ENCODE data around the gene SORBS2. TPM values are rescaled to one million over a fixed set of nuclear protein-coding genes. Genes with fewer than 3 reads are reported as not detected.

The SORBS2 gene
- total and polyA plus RNA-seq, 2 donors (not counting 1 experiment from before 2014, with no cell fraction given) = 0.33 to 3.0 TPM

DNA sequence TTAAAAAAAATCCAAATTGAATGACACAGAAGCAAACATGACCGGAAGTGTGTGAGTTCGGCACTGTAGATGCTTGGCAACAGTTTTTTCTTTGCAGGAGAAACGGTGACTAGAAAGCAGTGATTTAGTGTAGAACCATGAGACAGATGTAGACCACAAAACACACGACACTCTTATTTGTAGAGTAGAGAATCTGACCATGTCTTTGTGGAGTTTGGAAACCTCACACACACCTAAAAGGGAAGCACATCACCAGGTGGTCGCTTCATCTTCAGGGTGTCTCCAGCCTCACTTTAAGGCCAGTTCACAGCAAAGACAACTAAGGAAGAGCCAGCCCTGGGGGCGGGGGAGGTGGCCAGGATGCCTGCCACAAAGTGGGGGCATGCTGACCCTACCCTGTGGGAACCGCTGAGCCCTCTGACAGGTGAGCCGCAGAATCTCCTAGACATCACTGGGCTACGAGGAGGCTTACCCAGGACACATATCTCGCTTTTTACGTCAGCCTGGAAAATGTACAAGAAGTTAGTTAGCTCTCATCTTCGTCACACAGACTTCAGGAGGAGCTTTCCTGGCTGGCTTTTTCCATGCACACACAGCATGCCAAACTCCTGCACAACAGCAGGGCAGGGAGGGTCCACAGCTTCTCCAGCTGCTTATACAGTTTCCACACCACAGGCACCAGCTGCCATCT, 212.3 kb downstream of the SORBS2 start:
- no peak overlapping the region for H3K9ac ChIP-seq (ENCODE audit: insufficient read depth, low read length)
- no peaks in the 10 kb centered on the region for H3K9me3 ChIP-seq (ENCODE audit: control insufficient read depth, insufficient read depth, low read depth, low read length)
- no peaks in the 10 kb centered on the region for H3K79me2 ChIP-seq (ENCODE audit: control insufficient read depth, insufficient read depth, low read length)
- no peak overlapping the region for H3K4me3 ChIP-seq (replicated peaks in 1 of 4; ENCODE audit: control extremely low read depth in 1 of 4, insufficient read depth in 1 of 4, low read depth in 3 of 4, low read length in 4 of 4)
- no peaks in the 10 kb centered on the region for H3K4me1 ChIP-seq (ENCODE audit: control insufficient read depth, extremely low read depth, insufficient read depth, low read length)
- H3K27ac ChIP-seq (ENCODE audit: insufficient read depth, low read length) = no peak overlapping the region
- no peak overlapping the region for H3K4me2 ChIP-seq (ENCODE audit: extremely low read depth, insufficient read depth, low read length)
- no peaks in the 10 kb centered on the region for H3K36me3 ChIP-seq (ENCODE audit: control insufficient read depth, insufficient read depth, low read length)
- no peaks in the 10 kb centered on the region for H3K27me3 ChIP-seq (ENCODE audit: control insufficient read depth, insufficient read depth, low read length)
- no peak overlapping the region for H2AFZ ChIP-seq (ENCODE audit: low read length)
- no peak for DNase-seq (ENCODE audit: low read depth in 2 of 2)
- H4K20me1 ChIP-seq (ENCODE audit: control insufficient read depth, extremely low read depth, insufficient read depth, low read length) = no peaks in the 10 kb centered on the region
- TF ChIP-seq EZH2 (IDR thresholded peaks at IDR 0.05; ENCODE audit: low read length, missing control alignments) = no peak
- TF ChIP-seq, protein P1, sequence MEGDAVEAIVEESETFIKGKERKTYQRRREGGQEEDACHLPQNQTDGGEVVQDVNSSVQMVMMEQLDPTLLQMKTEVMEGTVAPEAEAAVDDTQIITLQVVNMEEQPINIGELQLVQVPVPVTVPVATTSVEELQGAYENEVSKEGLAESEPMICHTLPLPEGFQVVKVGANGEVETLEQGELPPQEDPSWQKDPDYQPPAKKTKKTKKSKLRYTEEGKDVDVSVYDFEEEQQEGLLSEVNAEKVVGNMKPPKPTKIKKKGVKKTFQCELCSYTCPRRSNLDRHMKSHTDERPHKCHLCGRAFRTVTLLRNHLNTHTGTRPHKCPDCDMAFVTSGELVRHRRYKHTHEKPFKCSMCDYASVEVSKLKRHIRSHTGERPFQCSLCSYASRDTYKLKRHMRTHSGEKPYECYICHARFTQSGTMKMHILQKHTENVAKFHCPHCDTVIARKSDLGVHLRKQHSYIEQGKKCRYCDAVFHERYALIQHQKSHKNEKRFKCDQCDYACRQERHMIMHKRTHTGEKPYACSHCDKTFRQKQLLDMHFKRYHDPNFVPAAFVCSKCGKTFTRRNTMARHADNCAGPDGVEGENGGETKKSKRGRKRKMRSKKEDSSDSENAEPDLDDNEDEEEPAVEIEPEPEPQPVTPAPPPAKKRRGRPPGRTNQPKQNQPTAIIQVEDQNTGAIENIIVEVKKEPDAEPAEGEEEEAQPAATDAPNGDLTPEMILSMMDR (conservative IDR thresholded peaks at IDR 0.05 in 1 of 2, IDR thresholded peaks at IDR 0.05 in 1 of 2; ENCODE audit: low read depth in 1 of 2, low read length in 2 of 2) = no peak

DNA sequence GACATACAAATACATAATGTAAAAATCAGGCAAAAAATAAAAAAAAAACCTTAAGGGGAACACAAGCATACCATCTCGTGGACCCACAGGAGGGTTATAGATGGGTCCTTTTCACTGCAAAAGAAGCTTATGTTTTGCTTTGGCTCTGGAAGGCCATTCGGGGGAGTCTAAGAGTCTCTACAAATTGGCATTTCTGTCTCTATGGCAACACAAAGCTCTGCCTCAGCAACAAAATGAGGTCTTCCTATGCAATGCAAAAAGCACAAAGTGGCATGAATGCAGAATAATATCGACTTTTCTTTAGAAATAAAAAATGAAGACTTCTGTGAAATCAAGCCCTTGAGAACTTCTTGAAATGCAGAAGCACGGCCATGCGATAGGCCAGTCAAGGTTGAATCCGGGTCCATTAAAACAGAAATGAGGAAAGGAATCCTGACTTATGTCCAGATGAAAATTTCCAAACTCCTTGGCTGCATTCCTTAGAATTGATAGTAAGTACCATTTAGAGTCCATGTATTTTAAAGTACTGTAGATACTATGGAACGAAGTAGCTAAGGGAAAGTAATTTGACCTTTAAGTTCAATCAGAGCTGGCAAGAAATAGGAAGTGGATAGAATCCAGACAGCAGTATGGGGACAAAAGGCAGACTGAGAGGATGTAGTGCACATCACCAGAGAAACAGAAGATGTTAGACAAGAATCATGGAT, 213.0 kb downstream of the SORBS2 start:
- Histone ChIP-seq H3K79me2 (ENCODE audit: control insufficient read depth, insufficient read depth, low read length) (no peaks in the 10 kb centered on the region), H4K20me1 (ENCODE audit: control insufficient read depth, extremely low read depth, insufficient read depth, low read length) (no peaks in the 10 kb centered on the region), H3K9ac (ENCODE audit: insufficient read depth, low read length) (no peak overlapping the region), H3K27me3 (ENCODE audit: control insufficient read depth, insufficient read depth, low read length) (no peaks in the 10 kb centered on the region), H2AFZ (ENCODE audit: low read length) (no peak overlapping the region), H3K9me3 (ENCODE audit: control insufficient read depth, insufficient read depth, low read depth, low read length) (no peaks in the 10 kb centered on the region), H3K27ac (ENCODE audit: insufficient read depth, low read length) (no peak overlapping the region), H3K4me1 (ENCODE audit: control insufficient read depth, extremely low read depth, insufficient read depth, low read length) (no peaks in the 10 kb centered on the region), H3K36me3 (ENCODE audit: control insufficient read depth, insufficient read depth, low read length) (no peaks in the 10 kb centered on the region), H3K4me2 (ENCODE audit: extremely low read depth, insufficient read depth, low read length) (no peak overlapping the region), H3K4me3 (replicated peaks in 1 of 4; ENCODE audit: control extremely low read depth in 1 of 4, insufficient read depth in 1 of 4, low read depth in 3 of 4, low read length in 4 of 4) (no peak overlapping the region)
- no peak for TF ChIP-seq EZH2 (IDR thresholded peaks at IDR 0.05; ENCODE audit: low read length, missing control alignments)
- TF ChIP-seq, protein P1 (conservative IDR thresholded peaks at IDR 0.05 in 1 of 2, IDR thresholded peaks at IDR 0.05 in 1 of 2; ENCODE audit: low read depth in 1 of 2, low read length in 2 of 2) = no peak
- DNase-seq (ENCODE audit: low read depth in 2 of 2) = no peak

DNA sequence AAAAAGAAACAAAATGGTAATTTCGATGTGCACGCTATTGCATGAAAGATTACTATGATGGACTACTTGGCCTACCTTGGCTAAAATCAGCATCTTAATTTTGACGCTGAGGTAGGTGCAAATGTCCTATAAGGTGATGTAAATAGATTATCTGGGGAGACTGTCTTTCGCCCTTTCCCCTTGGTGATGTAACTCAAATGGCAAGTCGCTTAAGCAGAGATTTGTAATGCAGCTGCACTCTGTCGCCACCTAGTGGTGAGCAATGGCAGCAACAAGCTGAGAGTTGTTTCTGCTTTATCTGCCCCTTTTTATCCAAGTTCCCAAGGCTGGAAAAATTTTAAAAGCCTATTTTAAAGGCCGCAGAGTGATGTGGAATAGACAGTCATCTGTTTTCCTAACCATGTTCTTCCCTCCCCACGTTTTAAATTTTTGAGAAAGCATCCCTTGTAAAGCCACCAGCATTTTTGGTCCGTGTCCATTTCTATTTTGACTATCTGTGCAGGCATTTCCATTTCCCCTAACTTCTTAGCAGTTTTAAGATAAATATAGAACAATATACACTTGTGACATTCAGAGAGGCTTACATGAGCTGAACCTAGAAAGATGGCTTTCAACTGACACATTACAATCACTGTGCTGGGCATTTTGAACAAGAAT, 214.3 kb downstream of the SORBS2 start:
- Histone ChIP-seq H3K9me3 (ENCODE audit: control insufficient read depth, insufficient read depth, low read depth, low read length) (no peaks in the 10 kb centered on the region), H2AFZ (ENCODE audit: low read length) (no peak overlapping the region), H3K27ac (ENCODE audit: insufficient read depth, low read length) (no peak overlapping the region), H3K4me2 (ENCODE audit: extremely low read depth, insufficient read depth, low read length) (peak overlapping the region; percentile 28), H3K27me3 (ENCODE audit: control insufficient read depth, insufficient read depth, low read length) (no peaks in the 10 kb centered on the region), H3K4me1 (ENCODE audit: control insufficient read depth, extremely low read depth, insufficient read depth, low read length) (no peaks in the 10 kb centered on the region), H3K79me2 (ENCODE audit: control insufficient read depth, insufficient read depth, low read length) (no peaks in the 10 kb centered on the region), H3K9ac (ENCODE audit: insufficient read depth, low read length) (no peak overlapping the region), H3K4me3 (replicated peaks in 1 of 4; ENCODE audit: control extremely low read depth in 1 of 4, insufficient read depth in 1 of 4, low read depth in 3 of 4, low read length in 4 of 4) (no peak overlapping the region), H3K36me3 (ENCODE audit: control insufficient read depth, insufficient read depth, low read length) (no peaks in the 10 kb centered on the region), H4K20me1 (ENCODE audit: control insufficient read depth, extremely low read depth, insufficient read depth, low read length) (no peaks in the 10 kb centered on the region)
- DNase-seq (ENCODE audit: low read depth in 2 of 2) = peak; percentile 64 to 87
- no peak for TF ChIP-seq EZH2 (IDR thresholded peaks at IDR 0.05; ENCODE audit: low read length, missing control alignments)
- TF ChIP-seq, protein P1 (conservative IDR thresholded peaks at IDR 0.05 in 1 of 2, IDR thresholded peaks at IDR 0.05 in 1 of 2; ENCODE audit: low read depth in 1 of 2, low read length in 2 of 2) = peak; percentile 100

All from fibroblast of lung (primary cell).